IMR-90 (cell line): ENCODE measurements around the gene SLCO2B1. TPM values are rescaled to one million over a fixed set of nuclear protein-coding genes. Genes with fewer than 3 reads are reported as not detected.

Experiments
- ATAC-seq: fragments of 200-7000 bp; cut with Tn5 transposase; 2 replicates; pipeline ENCODE4 v1.9.1; 2020; ENCODE audit warnings: low read depth, mild to moderate bottlenecking, moderate library complexity
- BruUV-seq: library from RNA; stranded (reverse); fragments of 400-500 nt; replicated peaks from 2 replicates; lab custom pipeline; 2021; lab: Mats Ljungman, UMichigan
- CTCF ChIA-PET: fragments of 300-600 bp; formaldehyde crosslinking; extraction: SDS; loops from one replicate; lab custom pipeline; 2021; ENCODE audit warnings: antibody characterized with exemption; lab: Yijun Ruan, JAX
- POLR2A ChIA-PET: fragments of 300-600 bp; sonication (Branson Sonifier 250); formaldehyde crosslinking; loops from one replicate; lab custom pipeline; 2022; ENCODE audit warnings: antibody characterized with exemption; ENCODE audit not compliant: unreplicated experiment; lab: Charles Lee
- DNase-seq: peaks from one replicate; pipeline ENCODE4 v3.0.0; 2013
- H2AFZ ChIP-seq: replicated peaks from 2 replicates; pipeline ENCODE3; 2013; ENCODE audit warnings: low read length, mild to moderate bottlenecking; ENCODE audit not compliant: poor library complexity
- H2AK5ac ChIP-seq: 2 replicates; pipeline ENCODE4 v1.6.1; 2013; ENCODE audit warnings: low read depth, low read length, inconsistent platforms
- H2AK9ac ChIP-seq: replicated peaks from 2 replicates; pipeline ENCODE3; 2013; ENCODE audit warnings: mild to moderate bottlenecking, low read depth, low read length, moderate library complexity; ENCODE audit not compliant: poor library complexity
- H2BK120ac ChIP-seq: 2 replicates; pipeline ENCODE4 v1.6.1; 2013; ENCODE audit warnings: low read depth, low read length, inconsistent platforms
- H2BK15ac ChIP-seq: 3 replicates; pipeline ENCODE4 v1.6.1; 2013; ENCODE audit warnings: low read depth, low read length, inconsistent platforms
- H2BK20ac ChIP-seq: 2 replicates; pipeline ENCODE4 v1.6.1; 2013; ENCODE audit warnings: low read depth, mild to moderate bottlenecking, inconsistent platforms, low read length, moderate library complexity
- H2BK5ac ChIP-seq: 2 replicates; pipeline ENCODE4 v1.6.1; 2013; ENCODE audit warnings: mild to moderate bottlenecking, low read depth, low read length, inconsistent platforms; ENCODE audit not compliant: poor library complexity, severe bottlenecking
- H3K14ac ChIP-seq: replicated peaks from 2 replicates; pipeline ENCODE4 v1.6.1; 2013; ENCODE audit warnings: low read depth, low read length, inconsistent platforms
- H3K18ac ChIP-seq: 2 replicates; pipeline ENCODE4 v1.6.1; 2013; ENCODE audit warnings: low read depth, low read length, control low read depth
- H3K23ac ChIP-seq: 2 replicates; pipeline ENCODE4 v1.6.1; 2013; ENCODE audit warnings: low read depth, low read length, inconsistent platforms
- H3K27ac ChIP-seq: 2 replicates; pipeline ENCODE4 v1.5.1; 2013; ENCODE audit warnings: mild to moderate bottlenecking, control low read depth, low read length; ENCODE audit not compliant: insufficient read depth
- H3K27me3 ChIP-seq: 2 replicates; pipeline ENCODE4 v1.6.1; 2013; ENCODE audit warnings: low read length; ENCODE audit not compliant: control insufficient read depth, insufficient read depth
- H3K36me3 ChIP-seq: 2 replicates; pipeline ENCODE4 v1.6.1; 2013; ENCODE audit warnings: low read length, mixed read lengths; ENCODE audit not compliant: control insufficient read depth, insufficient read depth
- H3K4ac ChIP-seq: 2 replicates; pipeline ENCODE4 v1.6.1; 2013; ENCODE audit warnings: low read depth, low read length, inconsistent platforms
- H3K4me1 ChIP-seq: 2 replicates; pipeline ENCODE4 v1.6.1; 2013; ENCODE audit warnings: low read length, mixed read lengths; ENCODE audit not compliant: control insufficient read depth, insufficient read depth
- H3K4me2 ChIP-seq: 2 replicates; pipeline ENCODE4 v1.6.1; 2013; ENCODE audit warnings: low read depth, mild to moderate bottlenecking, control low read depth, low read length, moderate library complexity
- H3K4me3 ChIP-seq: 2 replicates; pipeline ENCODE4 v1.5.1; 2013; ENCODE audit warnings: low read depth, mild to moderate bottlenecking, control low read depth, low read length, moderate library complexity; ENCODE audit not compliant: insufficient read depth
- H3K56ac ChIP-seq: 2 replicates; pipeline ENCODE4 v1.6.1; 2013; ENCODE audit warnings: low read length, inconsistent platforms; ENCODE audit not compliant: insufficient read depth; ENCODE audit errors: extremely low read depth
- H3K79me1 ChIP-seq, 2 experiments: 2 replicates each; pipeline ENCODE4 v1.6.1; 2013; ENCODE audit warnings: low read length in 2 of 2, inconsistent platforms in 1 of 2, low read depth in 1 of 2
- H3K9ac ChIP-seq: 2 replicates; pipeline ENCODE4 v1.6.1; 2013; ENCODE audit warnings: low read depth, low read length, control low read depth
- H3K9me1 ChIP-seq: 2 replicates; pipeline ENCODE4 v1.6.1; 2013; ENCODE audit warnings: low read length, inconsistent platforms; ENCODE audit not compliant: insufficient read depth
- H3K9me3 ChIP-seq: 2 replicates; pipeline ENCODE4 v1.6.1; 2013; ENCODE audit warnings: low read length; ENCODE audit not compliant: control insufficient read depth, insufficient read depth
- H4K20me1 ChIP-seq: 2 replicates; pipeline ENCODE4 v1.6.1; 2013; ENCODE audit warnings: low read length, inconsistent platforms; ENCODE audit not compliant: insufficient read depth
- H4K5ac ChIP-seq: 2 replicates; pipeline ENCODE4 v1.6.1; 2013; ENCODE audit warnings: mild to moderate bottlenecking, low read depth, low read length, control low read depth
- H4K8ac ChIP-seq, 2 experiments: 2 replicates each; pipeline ENCODE4 v1.6.1; 2013; ENCODE audit warnings: low read depth in 2 of 2, low read length in 2 of 2, control low read depth in 1 of 2, inconsistent platforms in 1 of 2
- H4K91ac ChIP-seq: 2 replicates; pipeline ENCODE4 v1.6.1; 2013; ENCODE audit warnings: low read depth, low read length, inconsistent platforms; ENCODE audit not compliant: insufficient read depth
- BHLHE40 ChIP-seq: fragments of 150-350 bp; IDR thresholded peaks from 2 replicates; pipeline ENCODE4 v1.6.1; 2016; ENCODE audit warnings: mild to moderate bottlenecking, low read depth, low read length
- CEBPB ChIP-seq: IDR thresholded peaks from 2 replicates; pipeline ENCODE4 v1.6.1; 2012; ENCODE audit warnings: low read depth, low read length, improper control_type of control experiment
- CHD1 ChIP-seq: IDR thresholded peaks from 2 replicates; pipeline ENCODE4 v1.6.1; 2012; ENCODE audit warnings: low read depth, low read length, improper control_type of control experiment
- FOS ChIP-seq: fragments of 150-350 bp; IDR thresholded peaks from 2 replicates; pipeline ENCODE4 v1.6.1; 2016; ENCODE audit warnings: low read depth, low read length
- MAFK ChIP-seq: IDR thresholded peaks from 2 replicates; pipeline ENCODE4 v1.6.1; 2012; ENCODE audit warnings: low read depth, low read length, improper control_type of control experiment
- MAZ ChIP-seq: IDR thresholded peaks from 2 replicates; pipeline ENCODE4 v1.6.1; 2012; ENCODE audit warnings: low read depth, mild to moderate bottlenecking, low read length, improper control_type of control experiment, moderate library complexity, borderline replicate concordance
- MXI1 ChIP-seq: IDR thresholded peaks from 2 replicates; pipeline ENCODE4 v1.6.1; 2012; ENCODE audit warnings: low read depth, mild to moderate bottlenecking, low read length, moderate library complexity, borderline replicate concordance
- NFE2L2 ChIP-seq: fragments of 150-350 bp; IDR thresholded peaks from 2 replicates; pipeline ENCODE4 v1.6.1; 2016; ENCODE audit warnings: low read depth, mild to moderate bottlenecking, low read length
- POLR2A ChIP-seq: IDR thresholded peaks from 2 replicates; pipeline ENCODE4 v1.6.1; 2012; ENCODE audit warnings: mild to moderate bottlenecking, low read depth, low read length
- RAD21 ChIP-seq: IDR thresholded peaks from 2 replicates; pipeline ENCODE4 v1.6.1; 2012; ENCODE audit warnings: low read length, improper control_type of control experiment
- RFX5 ChIP-seq: IDR thresholded peaks from 2 replicates; pipeline ENCODE4 v1.8.0; 2012; ENCODE audit warnings: low read depth, mild to moderate bottlenecking, low read length, moderate library complexity
- SMC3 ChIP-seq: fragments of 150-350 bp; IDR thresholded peaks from 2 replicates; pipeline ENCODE4 v1.6.1; 2016; ENCODE audit warnings: low read depth, mild to moderate bottlenecking, antibody characterized with exemption, low read length, moderate library complexity
- WGBS, 2 experiments: methylation state at CpG; one replicate each; pipeline versions ENCODE4 v1.1.5 to v1.1.7; 2013; ENCODE audit warnings: missing lambda C conversion rate in 2 of 2; ENCODE audit not compliant: insufficient read length in 1 of 2; ENCODE audit errors: extremely low coverage in 2 of 2; 5-methylcytosine and 5-hydroxymethylcytosine counted together
- dilution Hi-C: fragments of 300-500 bp; cut with HindIII; formaldehyde crosslinking; loops from one replicate; pipeline ENCODE4 v1.14.3; 2018; ENCODE audit warnings: low sequenced_read_pairs; ENCODE audit not compliant: unreplicated experiment
- in situ Hi-C: fragments of 300-500 bp; cut with MboI; formaldehyde crosslinking; loops from 3 replicates; pipeline ENCODE4 v1.14.3; 2019; ENCODE audit warnings: low sequenced_read_pairs, inconsistent platforms, mixed read lengths
- intact Hi-C: fragments of 100-400 bp; cut with micrococcal nuclease; formaldehyde crosslinking; loops from 2 replicates; pipeline ENCODE4 v1.10.0; 2022
- polyA plus RNA-seq, 3 experiments: library from polyadenylated mRNA; depleted of rRNA; stranded (reverse); fragments of >200 nt; gene quantifications; 2 replicates each; pipeline ENCODE4 v1.2.3, GENCODE V29; 2012; ENCODE audit warnings: low replicate concordance in 1 of 3
- total RNA-seq: library from RNA; depleted of rRNA; stranded (reverse); fragments of >200 nt; gene quantifications from 2 replicates; pipeline ENCODE4 v1.2.3, GENCODE V29; 2012
- TF ChIP-seq, protein P1 (sequence below): fragments of 150-350 bp; IDR thresholded peaks from 2 replicates; pipeline ENCODE4 v1.6.1; 2016; ENCODE audit warnings: low read depth, mild to moderate bottlenecking, low read length, moderate library complexity, borderline replicate concordance
- TF ChIP-seq, protein P2 (sequence below): conservative IDR thresholded peaks from 2 replicates; pipeline ENCODE4 v1.5.1; 2012; ENCODE audit warnings: mild to moderate bottlenecking, low read depth, low read length, improper control_type of control experiment
- TF ChIP-seq, protein P3 (sequence below): fragments of 150-350 bp; IDR thresholded peaks from 2 replicates; pipeline ENCODE4 v1.6.1; 2017; ENCODE audit warnings: mild to moderate bottlenecking, antibody characterized with exemption, low read length, low read depth

The SLCO2B1 gene
- total and polyA plus RNA-seq, 2 of the 4 experiments (the other 2 are of a cell fraction) = not detected

DNA sequence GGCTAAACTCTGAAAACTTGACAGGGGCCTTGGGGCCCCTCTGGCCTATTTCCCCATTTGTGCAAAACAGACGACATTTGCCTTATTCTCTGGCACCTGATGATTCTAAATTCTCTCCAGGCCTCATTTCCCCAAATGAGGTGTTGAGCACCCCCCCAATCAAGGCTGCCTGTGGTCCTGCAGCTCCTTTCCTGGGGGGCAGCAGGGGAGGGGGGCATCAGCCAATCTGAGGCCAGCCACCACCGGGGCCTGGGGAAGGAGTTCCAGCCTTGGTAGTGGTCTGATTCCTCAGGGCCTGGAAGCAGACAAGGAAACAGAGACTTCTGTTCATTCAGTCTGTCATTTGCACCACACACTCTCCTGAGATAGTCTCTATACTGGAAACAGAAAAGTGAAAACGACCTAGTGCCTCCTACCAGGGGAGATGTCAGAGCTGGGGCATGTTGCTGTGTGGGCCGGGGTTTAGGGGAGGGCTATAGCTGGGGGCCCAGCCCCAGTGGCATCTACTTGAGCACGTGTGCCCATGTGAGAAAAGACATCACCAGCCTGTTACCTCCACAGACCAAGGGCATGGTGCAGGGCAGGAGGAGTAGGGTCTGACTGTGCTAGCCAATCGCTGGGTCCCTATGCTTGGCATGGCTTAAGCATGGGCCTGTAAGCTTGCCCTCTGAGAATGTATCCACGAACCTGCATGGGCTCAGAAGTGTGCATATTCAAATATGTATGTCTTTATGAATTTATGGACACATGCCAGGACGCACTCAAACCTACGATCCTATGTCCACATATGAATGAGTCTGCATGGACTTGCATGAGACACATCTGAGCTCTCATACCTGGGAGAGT lies 87.9 kb downstream of the SLCO2B1 start:
- Histone ChIP-seq H2BK5ac (no peak overlapping the region), H3K9ac (no peak overlapping the region), H2AK5ac (no peak overlapping the region), H3K56ac (no peak overlapping the region), H3K9me3 (no peaks in the 10 kb centered on the region), H2AFZ (no peak overlapping the region), H3K14ac (no peak overlapping the region), H3K79me1 (no peaks in the 10 kb centered on the region), H3K9me1 (no peaks in the 10 kb centered on the region), H3K18ac (no peak overlapping the region), H4K20me1 (no peaks in the 10 kb centered on the region; the same call in 1 of the 2 replicates), H4K91ac (no peak overlapping the region), H3K4ac (no peak overlapping the region), H3K4me2 (no peak overlapping the region), H3K36me3 (no peaks in the 10 kb centered on the region), H3K27ac (no peak overlapping the region), H3K4me1 (no peaks in the 10 kb centered on the region), H3K4me3 (no peak overlapping the region), H2BK20ac (no peak overlapping the region), H2BK120ac (no peak overlapping the region), H2AK9ac (no peak overlapping the region), H2BK15ac (no peak overlapping the region), H4K5ac (no peak overlapping the region), H3K23ac (no peak overlapping the region), H3K27me3 (peaks cover 67% of the 10 kb centered on the region), H4K8ac (no peak overlapping the region)
- no peak for ATAC-seq
- intact Hi-C loops = no loop called here
- CTCF ChIA-PET = interaction anchor here (1.3 kb wide), 1 partner anchor 98 kb away, joined by 3 read pairs; no protein-coding TSS in a partner anchor
- DNase-seq = no peak
- WGBS, 2 experiments = 80% methylated on average over 1 of the region's 9 CpGs; no CpG with 5 or more reads in 1 of the 2 experiments
- in situ Hi-C loops = no loop called here
- BruUV-seq = no TSS peak
- dilution Hi-C loops = no loop called here
- POLR2A ChIA-PET = no interaction called here
- TF ChIP-seq MAFK (no peak), RFX5 (no peak), POLR2A (no peak), RAD21 (no peak), CEBPB (no peak), BHLHE40 (no peak), FOS (no peak), SMC3 (no peak), NFE2L2 (no peak), MXI1 (no peak), MAZ (no peak), CHD1 (no peak)
- TF ChIP-seq, protein P1, sequence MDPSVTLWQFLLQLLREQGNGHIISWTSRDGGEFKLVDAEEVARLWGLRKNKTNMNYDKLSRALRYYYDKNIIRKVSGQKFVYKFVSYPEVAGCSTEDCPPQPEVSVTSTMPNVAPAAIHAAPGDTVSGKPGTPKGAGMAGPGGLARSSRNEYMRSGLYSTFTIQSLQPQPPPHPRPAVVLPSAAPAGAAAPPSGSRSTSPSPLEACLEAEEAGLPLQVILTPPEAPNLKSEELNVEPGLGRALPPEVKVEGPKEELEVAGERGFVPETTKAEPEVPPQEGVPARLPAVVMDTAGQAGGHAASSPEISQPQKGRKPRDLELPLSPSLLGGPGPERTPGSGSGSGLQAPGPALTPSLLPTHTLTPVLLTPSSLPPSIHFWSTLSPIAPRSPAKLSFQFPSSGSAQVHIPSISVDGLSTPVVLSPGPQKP = no peak
- TF ChIP-seq, protein P2, sequence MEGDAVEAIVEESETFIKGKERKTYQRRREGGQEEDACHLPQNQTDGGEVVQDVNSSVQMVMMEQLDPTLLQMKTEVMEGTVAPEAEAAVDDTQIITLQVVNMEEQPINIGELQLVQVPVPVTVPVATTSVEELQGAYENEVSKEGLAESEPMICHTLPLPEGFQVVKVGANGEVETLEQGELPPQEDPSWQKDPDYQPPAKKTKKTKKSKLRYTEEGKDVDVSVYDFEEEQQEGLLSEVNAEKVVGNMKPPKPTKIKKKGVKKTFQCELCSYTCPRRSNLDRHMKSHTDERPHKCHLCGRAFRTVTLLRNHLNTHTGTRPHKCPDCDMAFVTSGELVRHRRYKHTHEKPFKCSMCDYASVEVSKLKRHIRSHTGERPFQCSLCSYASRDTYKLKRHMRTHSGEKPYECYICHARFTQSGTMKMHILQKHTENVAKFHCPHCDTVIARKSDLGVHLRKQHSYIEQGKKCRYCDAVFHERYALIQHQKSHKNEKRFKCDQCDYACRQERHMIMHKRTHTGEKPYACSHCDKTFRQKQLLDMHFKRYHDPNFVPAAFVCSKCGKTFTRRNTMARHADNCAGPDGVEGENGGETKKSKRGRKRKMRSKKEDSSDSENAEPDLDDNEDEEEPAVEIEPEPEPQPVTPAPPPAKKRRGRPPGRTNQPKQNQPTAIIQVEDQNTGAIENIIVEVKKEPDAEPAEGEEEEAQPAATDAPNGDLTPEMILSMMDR = no peak
- TF ChIP-seq, protein P3, sequence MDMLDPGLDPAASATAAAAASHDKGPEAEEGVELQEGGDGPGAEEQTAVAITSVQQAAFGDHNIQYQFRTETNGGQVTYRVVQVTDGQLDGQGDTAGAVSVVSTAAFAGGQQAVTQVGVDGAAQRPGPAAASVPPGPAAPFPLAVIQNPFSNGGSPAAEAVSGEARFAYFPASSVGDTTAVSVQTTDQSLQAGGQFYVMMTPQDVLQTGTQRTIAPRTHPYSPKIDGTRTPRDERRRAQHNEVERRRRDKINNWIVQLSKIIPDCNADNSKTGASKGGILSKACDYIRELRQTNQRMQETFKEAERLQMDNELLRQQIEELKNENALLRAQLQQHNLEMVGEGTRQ = no peak
